B cell (primary cell): Measurements from ENCODE around the gene EPAS1. TPM values are rescaled to one million over a fixed set of nuclear protein-coding genes. Genes with fewer than 3 reads are reported as not detected.

Experiments
- ATAC-seq: fragments of 200-7000 bp; cut with Tn5 transposase; one replicate; pipeline ENCODE4 v1.10.0; 2021; ENCODE audit warnings: low read depth, mild to moderate bottlenecking, moderate number of reproducible peaks, moderate library complexity
- CTCF ChIA-PET: fragments of 350-600 bp; sonication (Branson Sonifier 250); formaldehyde crosslinking; loops from one replicate; lab custom pipeline; 2021; ENCODE audit warnings: antibody characterized with exemption, inconsistent platforms; lab: Charles Lee
- POLR2A ChIA-PET: fragments of 350-600 bp; sonication (Branson Sonifier 250); formaldehyde crosslinking; loops from one replicate; lab custom pipeline; 2021; ENCODE audit warnings: antibody characterized with exemption; lab: Charles Lee
- DNase-seq: peaks from one replicate; pipeline ENCODE4 v3.0.0; 2013
- H2AFZ ChIP-seq: 2 replicates; pipeline ENCODE4 v1.6.1; 2012; ENCODE audit warnings: mild to moderate bottlenecking, low read depth, low read length; ENCODE audit not compliant: insufficient read depth, poor library complexity, severe bottlenecking
- H3K27ac ChIP-seq, 2 donors: 1 replicate in 1 of 2; 2 replicates in 1 of 2; pipeline ENCODE4 v1.5.1; 2012 to 2013; ENCODE audit warnings: low read length in 2 of 2, mild to moderate bottlenecking in 2 of 2, moderate library complexity in 1 of 2
- H3K27me3 ChIP-seq, 4 experiments: fragments of 200-600 bp in 1 of 4; sonication (generic) in 1 of 4; replicated peaks in 1 of 4; 1 replicate in 2 of 4; 2 replicates in 2 of 4; pipeline versions ENCODE4 v1.6.1 to v1.7.0; 2013 to 2016; ENCODE audit warnings: low read length in 3 of 4, mild to moderate bottlenecking in 2 of 4, mixed read lengths in 1 of 4, moderate library complexity in 1 of 4; ENCODE audit not compliant: insufficient read depth in 4 of 4, control insufficient read depth in 3 of 4; ENCODE audit errors: control extremely low read depth in 1 of 4
- H3K36me3 ChIP-seq, 2 experiments: replicated peaks in 1 of 2; 1 replicate in 1 of 2; 2 replicates in 1 of 2; pipeline versions ENCODE4 v1.6.1 to v1.7.1; 2013; ENCODE audit warnings: low read length in 1 of 2; ENCODE audit not compliant: insufficient read depth in 2 of 2, control insufficient read depth in 1 of 2; ENCODE audit errors: control extremely low read depth in 1 of 2, extremely low read depth in 1 of 2
- H3K4me1 ChIP-seq, 2 donors: fragments of 200-600 bp in 1 of 2; sonication (generic) in 1 of 2; 1 replicate in 1 of 2; 2 replicates in 1 of 2; pipeline versions ENCODE4 v1.5.1 to v1.6.1; 2013 to 2017; ENCODE audit warnings: low read length in 2 of 2; ENCODE audit not compliant: control insufficient read depth in 2 of 2, insufficient read depth in 2 of 2
- H3K4me2 ChIP-seq: replicated peaks from 2 replicates; pipeline ENCODE3; 2012; ENCODE audit warnings: mild to moderate bottlenecking, low read depth, low read length; ENCODE audit not compliant: poor library complexity, severe bottlenecking
- H3K4me3 ChIP-seq, 5 experiments: fragments of 200-600 bp in 1 of 5; sonication (generic) in 1 of 5; 1 replicate in 3 of 5; 2 replicates in 2 of 5; pipeline versions ENCODE4 v1.5.1 to v1.7.0; 2011 to 2016; ENCODE audit warnings: low read length in 4 of 5, mild to moderate bottlenecking in 4 of 5, low read depth in 2 of 5, control low read depth in 1 of 5, moderate library complexity in 1 of 5; ENCODE audit not compliant: insufficient read depth in 1 of 5; ENCODE audit errors: control extremely low read depth in 1 of 5, extremely low read depth in 1 of 5
- H3K79me2 ChIP-seq: fragments of 200-600 bp; sonication (generic); one replicate; pipeline ENCODE4 v1.6.0; 2016; ENCODE audit warnings: low read length; ENCODE audit not compliant: control insufficient read depth, insufficient read depth
- H3K9ac ChIP-seq: fragments of 200-600 bp; sonication (generic); 2 replicates; pipeline ENCODE4 v1.6.1; 2017; ENCODE audit warnings: mild to moderate bottlenecking, low read length, moderate library complexity
- H3K9me3 ChIP-seq, 3 donors: one replicate each; pipeline versions ENCODE4 v1.6.1 to v1.7.1; 2013; ENCODE audit warnings: low read length in 2 of 3; ENCODE audit not compliant: control insufficient read depth in 2 of 3, insufficient read depth in 1 of 3; ENCODE audit errors: control extremely low read depth in 1 of 3
- H4K20me1 ChIP-seq: 2 replicates; pipeline ENCODE4 v1.6.0; 2012; ENCODE audit warnings: mild to moderate bottlenecking, low read length; ENCODE audit not compliant: insufficient read depth, control insufficient read depth, poor library complexity, severe bottlenecking
- H3K27ac Mint-ChIP-seq: one replicate; pipeline ENCODE4 v1.8.0; 2021; ENCODE audit warnings: mixed read lengths
- H3K27me3 Mint-ChIP-seq: one replicate; pipeline ENCODE4 v1.8.0; 2021; ENCODE audit warnings: mixed read lengths
- H3K4me1 Mint-ChIP-seq: one replicate; pipeline ENCODE4 v1.8.0; 2021; ENCODE audit warnings: mixed read lengths
- H3K4me3 Mint-ChIP-seq: one replicate; pipeline ENCODE4 v1.8.0; 2021; ENCODE audit warnings: mixed read lengths
- H3K9me3 Mint-ChIP-seq: one replicate; pipeline ENCODE4 v1.8.0; 2022; ENCODE audit warnings: mixed read lengths; ENCODE audit not compliant: insufficient read depth
- CTCF ChIP-seq: fragments of 200-600 bp; IDR thresholded peaks from one replicate; pipeline ENCODE4 v1.8.0; 2022; ENCODE audit warnings: antibody characterized with exemption, mild to moderate bottlenecking
- EZH2 ChIP-seq: IDR thresholded peaks from 2 replicates; pipeline ENCODE4 v1.6.1; 2012; ENCODE audit warnings: borderline replicate concordance, low read depth, mild to moderate bottlenecking, moderate library complexity, low read length; ENCODE audit not compliant: insufficient read depth, poor library complexity, severe bottlenecking
- WGBS: methylation state at CpG from one replicate; pipeline ENCODE4 v1.1.5; 2013; ENCODE audit warnings: missing lambda C conversion rate; ENCODE audit not compliant: insufficient coverage; 5-methylcytosine and 5-hydroxymethylcytosine counted together
- intact Hi-C: fragments of 100-400 bp; cut with micrococcal nuclease; formaldehyde crosslinking; loops from one replicate; pipeline ENCODE4 v1.10.0; 2022
- polyA plus RNA-seq: library from polyadenylated mRNA; depleted of rRNA; stranded (reverse); fragments of >200 nt; gene quantifications from 2 replicates; pipeline ENCODE4 v1.2.3, GENCODE V29; 2012
- total RNA-seq, 2 donors: library from RNA; stranded (reverse); fragments of 120-200 nt in 1 of 2; gene quantifications; 1 replicate in 1 of 2; 2 replicates in 1 of 2; pipeline versions ENCODE4 v1.2.3 to v1.2.4, GENCODE V29; 2013 to 2022

EPAS1 gene
- total and polyA plus RNA-seq, 2 donors (not counting 1 experiment from before 2014, with no cell fraction given) = 0.06 to 0.37 TPM

DNA sequence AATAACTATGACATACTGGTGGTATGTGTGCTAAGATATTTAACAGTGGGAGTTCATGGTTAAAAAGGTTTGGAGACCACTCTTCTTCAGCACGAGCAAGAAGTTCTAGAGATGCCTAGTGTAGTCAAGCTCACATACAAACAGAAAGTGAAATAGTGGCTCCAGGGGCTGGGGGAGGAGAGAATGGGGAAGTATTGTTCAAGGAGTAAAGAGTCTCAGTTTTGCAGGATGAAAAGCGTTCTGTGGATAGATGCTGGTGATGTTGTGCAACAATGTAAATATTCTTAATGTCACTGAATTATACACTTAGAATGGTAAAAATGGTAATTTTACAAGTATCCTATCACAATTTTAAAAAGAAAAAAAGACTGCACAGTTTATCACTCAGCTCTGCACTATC lies 29.0 kb upstream of the EPAS1 start:
- ChIA-PET CTCF (no interaction called here), POLR2A (no interaction called here)
- Histone ChIP-seq H3K4me1 (no peaks in the 10 kb centered on the region), H4K20me1 (no peaks in the 10 kb centered on the region), H3K79me2 (no peaks in the 10 kb centered on the region), H3K27me3 (no peaks in the 10 kb centered on the region), H3K9ac (no peak overlapping the region), H3K36me3 (no peaks in the 10 kb centered on the region), H2AFZ (peak overlapping the region; percentile 48), H3K4me3 (no peak overlapping the region), H3K9me3 (no peaks in the 10 kb centered on the region), H3K4me2 (peak overlapping the region; percentile 50), H3K27ac (no peak overlapping the region)
- peak overlapping the region; percentile 9 for H3K4me3 Mint-ChIP-seq
- H3K27me3 Mint-ChIP-seq = peaks cover 38% of the 10 kb centered on the region
- peak; percentile 23 for DNase-seq
- no peaks in the 10 kb centered on the region for H3K9me3 Mint-ChIP-seq
- TF ChIP-seq CTCF (no peak), EZH2 (no peak)
- no CpG with 5 or more reads among the region's 2 CpGs for WGBS
- H3K4me1 Mint-ChIP-seq = peaks cover 8% of the 10 kb centered on the region
- intact Hi-C loops = no loop called here
- no peak for ATAC-seq
- peak overlapping the region; percentile 18 for H3K27ac Mint-ChIP-seq

DNA sequence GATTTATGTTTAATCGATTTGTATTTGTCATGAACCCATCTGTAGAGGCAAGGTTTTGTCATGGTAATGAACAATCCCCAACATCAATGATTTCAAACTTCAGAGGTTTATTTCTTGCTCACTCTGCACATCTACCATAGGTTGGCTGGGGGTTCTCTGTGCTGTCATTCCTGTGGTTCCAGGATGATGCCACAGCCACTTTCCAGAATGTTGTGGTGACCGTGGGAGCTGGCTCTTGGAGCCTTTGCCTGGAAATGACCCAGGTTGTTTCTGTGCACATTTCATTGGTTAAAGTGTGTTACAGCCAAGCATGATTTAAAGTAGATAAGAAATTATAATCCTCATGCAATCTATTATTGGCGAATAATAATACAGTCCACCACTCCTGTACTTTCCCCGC lies 28.2 kb upstream of the EPAS1 start:
- intact Hi-C loops = no loop called here
- no peak overlapping the region for H3K27ac ChIP-seq
- Mint-ChIP-seq H3K27ac (no peak overlapping the region), H3K4me1 (peaks cover 8% of the 10 kb centered on the region), H3K9me3 (no peaks in the 10 kb centered on the region), H3K4me3 (no peak overlapping the region), H3K27me3 (peaks cover 31% of the 10 kb centered on the region)
- ChIA-PET POLR2A (no interaction called here), CTCF (no interaction called here)
- H3K9ac ChIP-seq = no peak overlapping the region
- no peaks in the 10 kb centered on the region for H3K4me1 ChIP-seq
- DNase-seq (no peak), ATAC-seq (no peak)
- H2AFZ ChIP-seq = no peak overlapping the region
- WGBS = no CpG with 5 or more reads among the region's 4 CpGs
- no peak overlapping the region for H3K4me3 ChIP-seq
- no peaks in the 10 kb centered on the region for H3K36me3 ChIP-seq
- H3K27me3 ChIP-seq = no peaks in the 10 kb centered on the region
- TF ChIP-seq CTCF = no peak
- TF ChIP-seq EZH2 = no peak
- H3K9me3 ChIP-seq = no peaks in the 10 kb centered on the region
- H3K4me2 ChIP-seq = no peak overlapping the region
- H3K79me2 ChIP-seq = no peaks in the 10 kb centered on the region
- H4K20me1 ChIP-seq = no peaks in the 10 kb centered on the region
